GM19372 (cell line): ENCODE data around the gene MPO.

Experiments used
- ATAC-seq: cut with Tn5 transposase; IDR thresholded peaks from one replicate; pipeline ENCODE4 v1.9.1; 2021; ENCODE audit warnings: mild to moderate bottlenecking, low read depth, moderate library complexity; ENCODE audit not compliant: unreplicated experiment

The MPO gene

DNA sequence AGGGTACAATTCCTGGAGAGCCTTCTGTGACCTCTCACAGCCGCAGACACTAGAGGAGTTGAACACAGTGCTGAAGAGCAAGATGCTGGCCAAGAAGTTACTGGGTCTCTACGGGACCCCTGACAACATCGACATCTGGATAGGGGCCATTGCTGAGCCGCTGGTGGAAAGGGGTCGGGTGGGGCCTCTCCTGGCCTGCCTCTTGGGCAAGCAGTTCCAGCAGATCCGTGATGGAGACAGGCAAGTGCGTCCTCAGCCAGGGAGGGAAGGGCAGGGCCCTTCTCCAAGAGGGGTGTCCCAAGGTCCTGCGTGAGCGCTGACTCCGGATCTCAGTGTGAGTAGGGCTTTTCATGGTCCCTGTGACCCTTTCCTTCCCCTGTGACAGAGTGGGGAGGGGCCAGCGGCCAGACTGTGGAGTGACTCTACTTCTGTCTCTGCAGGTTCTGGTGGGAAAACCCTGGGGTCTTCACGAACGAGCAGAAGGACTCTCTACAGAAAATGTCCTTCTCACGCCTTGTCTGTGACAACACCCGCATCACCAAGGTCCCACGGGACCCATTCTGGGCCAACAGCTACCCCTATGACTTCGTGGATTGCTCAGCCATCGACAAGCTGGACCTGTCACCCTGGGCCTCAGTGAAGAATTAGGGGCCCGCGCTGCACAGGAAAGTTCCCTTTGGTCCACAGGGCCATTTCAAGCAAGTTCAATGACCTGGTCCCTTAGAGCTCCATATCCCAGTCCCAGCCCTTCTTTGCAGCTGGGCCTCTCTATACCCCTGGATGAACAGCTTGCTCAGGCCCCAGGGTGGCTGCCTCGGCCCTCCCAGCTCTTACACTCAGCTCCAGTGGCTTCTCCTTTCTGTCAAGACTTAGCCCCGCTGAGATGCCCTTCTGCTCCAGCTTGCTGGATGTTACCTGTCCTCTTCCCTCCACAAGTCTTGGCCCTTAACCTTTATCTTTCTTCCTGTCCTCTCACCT lies 13.1 kb downstream of the MPO start:
- ATAC-seq = no peak

DNA sequence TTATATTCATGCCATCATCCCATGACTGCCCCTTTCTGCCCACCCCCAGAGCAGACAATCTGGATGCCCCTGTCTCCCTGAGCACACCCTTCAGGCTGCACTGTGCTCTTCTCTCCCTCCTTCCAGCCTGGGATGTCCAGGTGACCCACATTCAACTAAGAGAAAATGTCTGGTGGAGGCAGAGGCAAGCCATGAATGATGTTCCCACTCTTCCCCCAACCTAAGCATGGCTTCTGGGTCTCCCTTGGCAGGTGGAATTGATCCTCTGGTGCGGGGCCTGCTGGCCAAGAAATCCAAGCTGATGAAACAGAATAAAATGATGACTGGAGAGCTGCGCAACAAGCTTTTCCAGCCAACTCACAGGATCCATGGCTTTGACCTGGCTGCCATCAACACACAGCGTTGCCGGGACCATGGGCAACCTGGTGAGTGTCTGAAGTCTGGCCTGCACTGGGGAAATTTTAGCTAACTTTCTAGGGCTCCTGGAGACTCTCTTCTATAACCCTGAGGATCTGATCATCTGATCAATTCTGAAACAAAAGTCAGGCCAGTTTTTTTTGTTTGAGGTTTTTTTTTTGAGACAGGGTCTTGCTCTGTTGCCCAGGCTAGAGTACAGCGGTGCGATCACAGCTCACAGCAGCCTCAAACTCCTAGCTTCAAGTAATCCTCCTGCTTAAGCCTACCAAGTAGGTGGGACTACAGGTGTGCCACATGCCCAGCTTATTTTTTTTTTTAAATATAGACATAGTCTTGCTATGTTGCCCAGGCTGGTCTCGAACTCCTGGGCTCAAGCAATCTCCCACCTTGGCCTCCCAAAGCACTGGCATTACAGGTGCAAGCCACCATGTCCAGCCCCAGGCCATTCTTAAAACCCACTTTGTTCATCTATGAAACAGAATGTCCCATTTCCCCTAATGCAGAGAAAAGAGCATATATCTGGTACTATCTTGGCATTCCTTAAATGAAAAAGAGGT lies 14.5 kb downstream of the MPO start:
- no peak for ATAC-seq

DNA sequence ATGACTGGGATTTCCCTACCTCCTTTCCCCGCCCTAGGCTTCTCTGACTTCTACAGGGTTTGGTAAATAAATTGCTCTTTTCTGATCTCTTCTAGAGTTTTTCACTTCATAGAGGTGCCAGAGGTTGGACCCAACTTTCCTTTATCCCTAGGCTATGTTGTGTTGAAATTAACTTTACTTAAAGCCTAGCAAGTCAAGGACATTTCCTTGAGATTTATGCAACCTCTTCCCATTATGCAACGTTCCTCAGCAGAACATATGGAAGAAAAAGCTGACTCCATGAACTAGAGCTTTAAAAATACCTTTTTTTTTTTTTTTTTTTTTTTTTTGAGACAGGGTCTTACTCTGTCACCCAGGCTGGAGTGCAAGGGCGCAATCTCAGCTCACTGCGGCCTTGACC lies 15.5 kb downstream of the MPO start:
- no peak for ATAC-seq

DNA sequence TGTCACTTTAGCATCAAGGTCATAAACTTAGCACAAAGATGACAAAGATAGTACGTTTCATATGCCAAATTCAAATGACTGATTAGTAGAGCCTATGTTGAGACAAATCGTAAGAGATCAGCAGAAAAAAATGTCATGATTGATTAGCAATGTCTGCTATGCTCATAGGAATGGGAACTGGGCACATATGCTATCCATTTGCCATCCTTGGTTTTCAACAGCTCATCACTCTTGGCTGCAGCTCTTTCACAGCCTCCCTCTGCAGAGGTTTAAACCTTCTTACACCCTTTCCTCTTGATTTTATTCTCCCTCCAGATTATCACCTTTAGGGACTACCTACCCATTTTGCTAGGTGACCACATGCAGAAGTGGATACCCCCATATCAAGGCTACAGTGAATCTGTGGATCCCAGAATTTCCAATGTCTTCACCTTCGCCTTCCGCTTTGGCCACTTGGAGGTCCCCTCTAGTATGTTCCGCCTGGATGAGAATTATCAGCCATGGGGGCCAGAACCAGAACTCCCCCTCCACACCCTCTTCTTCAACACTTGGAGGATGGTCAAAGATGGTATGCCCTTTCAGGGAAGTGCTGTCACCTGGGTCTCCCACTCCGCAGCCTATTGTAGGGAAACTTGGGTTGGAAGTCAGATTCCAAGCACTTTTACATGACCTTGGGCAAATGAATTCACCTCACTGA lies 16.2 kb downstream of the MPO start:
- no peak for ATAC-seq

DNA sequence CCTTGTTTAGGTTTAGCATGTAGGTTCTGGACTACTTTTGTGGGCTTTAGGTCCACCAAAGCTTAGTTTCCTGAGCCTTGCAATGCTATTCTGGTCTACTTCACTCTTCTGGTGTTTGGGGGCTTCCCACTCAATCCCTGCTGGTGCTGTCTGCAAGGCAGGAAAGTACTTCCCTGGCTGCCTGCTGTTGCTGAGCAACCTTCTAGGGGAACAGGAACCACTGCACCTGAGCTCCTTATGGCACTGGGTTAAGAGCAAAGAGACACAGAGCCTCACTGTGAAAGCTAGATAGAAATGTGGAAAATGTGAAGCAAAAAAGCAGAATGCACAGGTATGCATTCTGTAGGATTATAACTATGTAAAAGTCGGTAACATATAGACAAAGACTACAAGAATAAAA lies 17.0 kb downstream of the MPO start:
- ATAC-seq = no peak

DNA sequence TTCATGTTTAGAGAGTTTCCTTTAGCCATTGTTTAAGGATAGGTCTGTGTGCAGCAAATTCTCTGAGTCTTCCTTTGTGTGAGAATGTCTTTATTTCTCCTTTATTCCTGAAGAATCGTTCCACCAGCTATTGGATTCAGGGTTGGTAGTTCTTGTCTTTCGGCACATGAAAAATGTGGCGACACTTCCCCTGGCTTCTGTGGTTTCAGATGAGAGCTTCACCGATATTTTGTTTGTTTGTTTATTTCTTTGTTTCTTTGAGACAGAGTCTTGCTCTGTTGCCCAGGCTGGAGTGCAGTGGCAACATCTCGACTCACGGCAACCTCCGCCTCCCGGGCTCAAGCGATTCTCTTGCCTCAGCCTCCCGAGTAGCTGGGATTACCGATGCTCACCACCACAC lies 18.6 kb downstream of the MPO start:
- no peak for ATAC-seq

DNA sequence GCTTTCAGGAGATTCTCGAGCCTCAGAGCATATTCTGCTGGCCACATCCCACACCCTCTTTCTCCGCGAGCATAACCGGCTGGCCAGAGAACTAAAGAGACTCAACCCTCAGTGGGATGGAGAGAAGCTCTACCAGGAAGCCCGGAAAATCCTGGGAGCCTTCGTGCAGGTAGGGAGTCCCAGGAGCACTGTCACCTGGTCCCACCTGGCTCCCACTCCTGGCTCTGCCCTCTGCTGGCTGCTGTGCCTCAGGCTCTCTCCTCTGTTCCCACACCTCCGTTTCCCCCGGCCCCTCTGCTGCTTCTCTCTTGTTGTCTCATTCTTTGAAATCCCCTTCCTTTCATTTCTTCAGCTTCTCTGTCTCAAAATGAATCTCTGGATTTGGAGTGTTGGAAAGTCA lies 25.9 kb downstream of the MPO start:
- ATAC-seq = no peak

DNA sequence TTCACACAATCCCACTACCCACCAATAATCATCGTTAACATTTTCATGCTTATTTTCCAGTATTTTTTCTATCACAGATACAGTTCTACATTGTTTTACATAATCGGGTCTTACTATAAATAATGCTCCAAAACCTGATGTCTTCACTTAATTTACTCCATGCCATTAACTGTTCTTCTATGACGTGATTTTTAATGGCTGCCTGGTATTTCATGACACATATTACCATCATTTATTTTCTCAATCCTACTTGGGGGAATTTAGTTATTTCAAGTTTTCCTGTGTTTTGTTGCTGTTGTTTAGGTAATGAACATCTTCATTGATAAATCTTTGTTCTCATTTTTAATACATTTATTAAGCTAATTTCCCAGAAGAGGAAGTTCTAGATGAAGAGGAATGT lies 27.7 kb downstream of the MPO start:
- ATAC-seq = no peak

DNA sequence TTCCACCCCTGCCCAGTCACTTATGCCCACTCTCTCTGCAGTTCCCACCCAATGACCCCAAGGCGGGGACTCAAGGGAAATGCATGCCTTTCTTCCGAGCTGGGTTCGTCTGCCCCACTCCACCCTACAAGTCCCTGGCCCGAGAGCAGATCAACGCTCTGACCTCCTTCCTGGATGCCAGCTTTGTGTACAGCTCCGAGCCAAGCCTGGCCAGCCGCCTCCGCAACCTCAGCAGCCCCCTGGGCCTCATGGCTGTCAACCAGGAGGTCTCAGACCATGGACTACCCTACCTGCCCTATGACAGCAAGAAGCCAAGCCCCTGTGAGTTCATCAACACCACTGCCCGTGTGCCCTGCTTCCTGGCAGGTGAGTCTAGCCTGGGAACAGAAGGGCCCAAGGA lies 28.6 kb downstream of the MPO start:
- no peak for ATAC-seq

DNA sequence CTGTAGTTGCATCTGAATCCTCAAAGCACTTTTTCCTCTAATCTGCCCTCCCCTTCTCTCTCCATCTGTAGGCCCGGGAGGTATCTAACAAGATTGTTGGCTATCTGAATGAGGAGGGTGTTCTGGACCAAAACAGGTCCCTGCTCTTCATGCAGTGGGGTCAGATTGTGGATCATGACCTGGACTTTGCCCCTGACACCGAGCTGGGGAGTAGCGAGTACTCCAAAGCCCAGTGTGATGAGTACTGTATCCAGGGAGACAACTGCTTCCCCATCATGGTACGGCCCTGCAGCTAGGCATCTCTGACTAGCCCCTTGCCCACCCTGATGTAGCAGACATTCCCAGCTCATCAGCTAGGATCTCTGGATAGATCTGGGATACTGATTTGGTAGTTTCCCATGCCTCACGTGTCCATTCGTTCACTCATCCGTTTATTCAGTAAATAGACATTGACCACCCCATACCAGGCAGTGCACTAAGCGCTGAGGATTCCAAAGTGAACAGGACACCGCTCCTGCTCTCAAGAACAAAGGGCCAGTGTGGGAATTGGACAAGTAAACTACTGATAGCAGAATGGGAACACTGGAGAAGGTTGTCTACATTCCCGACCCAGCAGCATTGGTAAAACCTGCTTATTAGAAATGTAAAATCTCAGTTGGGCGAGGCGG lies 30.3 kb downstream of the MPO start:
- no peak for ATAC-seq

DNA sequence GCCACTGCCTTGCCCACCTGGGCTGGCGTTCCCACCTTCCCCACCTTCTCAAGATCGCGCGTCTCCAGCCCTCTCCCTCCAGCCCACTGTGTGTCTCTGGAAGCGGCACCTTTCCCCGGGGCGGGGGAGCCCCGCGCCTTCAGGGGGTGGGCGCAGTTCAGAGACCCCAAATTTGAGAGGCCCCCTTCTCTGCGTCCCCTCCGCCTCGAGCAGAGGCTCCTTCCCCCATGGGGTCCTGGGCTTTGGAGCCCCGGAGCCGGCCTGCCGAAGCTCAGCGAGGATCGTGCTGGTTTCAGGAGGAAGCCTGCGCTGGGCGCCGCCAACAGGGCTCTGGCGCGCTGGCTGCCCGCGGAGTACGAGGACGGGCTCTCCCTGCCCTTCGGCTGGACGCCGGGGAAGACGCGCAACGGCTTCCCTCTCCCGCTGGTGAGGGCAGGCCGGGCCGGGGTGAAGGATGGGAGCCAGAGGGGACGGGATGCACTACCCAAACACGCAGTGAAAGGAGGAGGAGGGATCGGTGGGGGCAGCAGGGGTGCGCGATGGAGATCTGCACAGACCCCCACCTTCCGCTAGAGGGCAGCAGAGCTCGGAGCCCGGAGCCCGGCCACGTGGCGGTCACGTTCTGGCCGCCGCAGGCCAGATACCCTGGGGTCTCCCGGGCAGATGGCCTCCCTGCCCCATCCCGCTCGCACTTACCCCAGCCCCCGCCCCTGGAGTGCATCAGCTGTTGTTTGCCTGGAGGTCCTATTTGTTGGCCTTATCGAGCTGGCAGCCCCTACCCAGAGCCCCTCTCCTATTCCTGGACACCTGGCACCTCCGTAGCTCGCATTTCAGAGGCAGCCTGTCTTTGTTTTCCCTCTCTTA lies 31.2 kb downstream of the MPO start:
- peak; percentile 56 for ATAC-seq

DNA sequence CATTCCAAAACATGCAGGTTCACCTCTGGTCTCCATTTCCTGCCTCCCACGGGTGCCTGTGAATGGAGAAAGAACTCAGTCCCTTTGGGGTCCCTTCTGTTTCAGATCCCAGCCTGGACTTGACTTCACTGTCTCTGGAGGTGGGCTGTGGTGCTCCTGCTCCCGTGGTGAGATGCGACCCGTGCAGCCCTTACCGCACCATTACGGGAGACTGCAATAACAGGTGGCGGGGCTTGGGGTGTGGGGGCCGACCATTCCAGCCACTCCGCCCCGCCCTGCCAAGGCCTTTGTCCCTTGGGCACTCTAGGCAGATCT lies 31.8 kb downstream of the MPO start:
- no peak for ATAC-seq

DNA sequence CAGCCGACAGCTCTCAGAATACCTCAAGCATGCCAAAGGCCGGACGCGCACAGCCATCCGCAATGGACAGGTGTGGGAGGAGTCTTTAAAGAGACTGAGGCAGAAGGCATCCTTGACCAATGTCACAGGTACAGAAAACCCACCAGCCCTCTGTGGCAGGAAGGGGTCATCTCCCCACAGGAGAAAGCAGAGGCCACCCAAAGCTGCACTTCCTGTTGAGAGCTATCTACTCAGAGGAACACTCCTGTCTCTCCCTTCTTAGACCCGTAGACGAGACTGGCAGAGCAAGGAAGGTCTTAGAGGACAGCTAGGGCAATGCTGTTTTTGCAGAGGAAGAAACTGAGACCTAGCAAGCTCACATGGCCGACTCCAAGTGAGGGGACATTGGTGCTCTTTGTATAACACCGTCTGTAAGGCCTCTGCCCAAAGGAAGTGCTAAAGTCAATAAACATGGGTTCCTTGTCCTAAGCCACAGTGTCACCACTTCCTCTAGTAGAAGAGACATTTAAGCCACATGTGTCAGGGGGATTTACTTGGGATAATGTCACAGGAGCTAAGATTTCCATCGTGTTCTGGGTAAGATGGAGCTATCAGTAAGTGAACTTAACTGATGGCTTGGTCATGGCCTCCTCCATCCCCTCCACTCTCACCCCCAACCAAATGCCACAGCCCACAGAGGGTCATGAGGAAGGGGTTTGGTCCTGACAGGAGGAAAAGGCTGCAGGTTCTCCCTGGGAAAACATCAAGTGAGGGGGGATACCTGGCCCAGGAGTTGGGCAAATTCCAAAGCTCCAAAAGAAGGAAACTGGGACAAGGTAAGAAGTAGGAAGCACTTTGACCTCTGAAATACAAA lies 33.0 kb downstream of the MPO start:
- ATAC-seq = no peak

DNA sequence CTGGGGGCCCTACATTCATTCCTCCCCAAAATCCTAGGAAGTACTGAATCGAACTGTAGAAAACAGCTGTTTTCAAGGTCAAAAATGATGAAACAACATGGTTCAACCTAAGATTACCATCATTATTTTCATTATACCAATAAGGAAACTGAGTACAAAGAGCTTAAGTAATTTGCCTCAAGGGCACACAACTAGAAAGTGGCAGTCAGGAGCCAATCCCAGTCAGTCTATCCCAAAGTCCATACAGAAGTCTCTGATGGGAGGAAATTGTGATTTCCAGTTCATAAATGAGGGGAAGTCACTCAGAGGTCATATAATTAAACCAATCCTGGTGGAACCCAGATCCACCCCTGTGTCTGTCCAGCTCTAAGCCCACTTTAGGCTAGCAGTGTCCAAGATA lies 34.0 kb downstream of the MPO start:
- no peak for ATAC-seq

DNA sequence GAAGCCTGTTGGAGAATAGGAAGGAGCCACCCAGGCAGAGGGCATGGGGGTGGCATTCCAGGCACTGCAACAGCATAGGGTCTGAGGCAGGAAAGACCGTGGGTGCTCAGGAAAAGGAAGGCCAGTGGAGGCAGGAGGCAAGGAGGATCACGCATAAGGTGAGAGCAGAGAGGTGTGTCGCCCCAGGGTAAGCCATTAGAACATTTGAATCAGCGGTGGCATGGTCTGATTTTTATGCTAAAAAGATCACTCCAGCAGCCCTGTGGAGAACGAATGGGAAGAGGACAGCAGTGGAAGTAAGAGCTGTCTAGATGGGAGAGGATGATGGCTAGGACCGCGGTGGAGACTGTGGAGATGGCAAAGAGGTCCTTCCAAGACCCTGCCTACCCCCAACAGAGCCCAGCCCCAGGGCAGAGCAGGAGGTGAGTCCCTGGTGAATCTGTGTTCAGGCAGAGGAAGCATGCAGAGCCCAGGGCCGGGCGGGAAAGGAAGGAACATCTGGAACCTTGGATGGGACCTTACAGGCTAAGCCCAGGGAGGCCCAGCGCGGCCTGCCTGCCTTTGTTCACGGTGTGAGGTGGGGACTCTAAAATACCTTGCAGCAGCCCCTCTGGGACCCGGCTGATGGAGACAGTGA lies 34.5 kb downstream of the MPO start:
- no peak for ATAC-seq

DNA sequence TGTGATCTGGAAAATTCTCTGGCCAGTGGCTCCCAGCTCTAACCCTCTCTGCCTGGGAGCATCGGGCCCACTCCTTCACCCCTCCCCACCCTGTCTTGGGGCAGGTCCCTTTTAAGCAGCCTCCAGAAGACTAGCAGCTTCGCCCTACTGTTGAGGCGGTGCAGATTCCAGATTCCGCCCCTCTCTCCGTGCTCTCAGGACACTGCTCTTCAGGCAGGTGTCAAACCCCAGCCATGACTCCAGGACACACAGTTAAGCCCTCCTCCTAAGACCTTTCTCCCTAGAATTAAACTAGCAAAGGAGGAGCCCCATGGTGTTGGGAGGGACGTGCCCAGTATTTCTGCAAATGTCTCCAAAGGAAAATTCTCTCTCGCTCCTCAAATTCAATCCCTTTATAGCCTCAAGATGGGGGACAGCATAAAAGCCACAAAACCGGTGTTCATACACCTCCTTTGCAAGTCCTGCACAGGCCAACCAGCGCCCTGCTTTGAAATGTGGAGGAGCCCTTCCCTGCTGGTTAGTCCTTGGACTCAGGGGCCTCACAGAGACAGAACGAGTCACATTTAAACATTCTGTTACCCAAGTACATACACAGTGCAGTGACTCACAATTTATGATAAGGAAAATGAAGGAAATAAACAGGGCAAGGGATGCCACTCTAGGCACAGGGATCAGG lies 35.2 kb downstream of the MPO start:
- ATAC-seq = no peak

DNA sequence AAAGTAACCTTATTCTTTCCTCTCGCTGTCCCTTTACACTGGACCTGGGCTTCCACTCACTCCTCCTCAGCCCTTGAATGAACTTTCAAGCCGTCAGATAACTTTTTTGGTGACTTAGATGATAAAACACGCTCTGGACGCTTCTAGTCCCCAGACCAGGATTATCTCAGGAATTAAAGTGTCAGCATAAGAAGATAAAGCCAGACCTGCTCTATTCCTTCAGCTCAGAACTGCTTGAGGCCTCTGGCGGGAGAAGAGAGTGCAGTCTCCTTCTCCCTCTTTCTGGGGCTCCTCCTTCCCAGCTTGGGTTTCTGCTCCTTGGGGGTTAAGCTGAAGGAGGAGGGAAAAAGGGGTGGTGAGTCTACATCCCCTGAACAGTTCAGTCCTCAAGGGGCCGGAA lies 35.8 kb downstream of the MPO start:
- ATAC-seq = no peak
